Globus pallidus (tissue), 1 donor: ENCODE results near the gene MRPL58.
"Not testable (repeated sequence)": the region's sequence is repeated elsewhere in the genome, so short reads cannot be mapped to it uniquely, and the experiment has no call there.

Experiments
- DNase-seq: peaks from one replicate; pipeline ENCODE4 v3.0.0-alpha.2; 2015; ENCODE audit warnings: low spot score

Gene MRPL58

DNA sequence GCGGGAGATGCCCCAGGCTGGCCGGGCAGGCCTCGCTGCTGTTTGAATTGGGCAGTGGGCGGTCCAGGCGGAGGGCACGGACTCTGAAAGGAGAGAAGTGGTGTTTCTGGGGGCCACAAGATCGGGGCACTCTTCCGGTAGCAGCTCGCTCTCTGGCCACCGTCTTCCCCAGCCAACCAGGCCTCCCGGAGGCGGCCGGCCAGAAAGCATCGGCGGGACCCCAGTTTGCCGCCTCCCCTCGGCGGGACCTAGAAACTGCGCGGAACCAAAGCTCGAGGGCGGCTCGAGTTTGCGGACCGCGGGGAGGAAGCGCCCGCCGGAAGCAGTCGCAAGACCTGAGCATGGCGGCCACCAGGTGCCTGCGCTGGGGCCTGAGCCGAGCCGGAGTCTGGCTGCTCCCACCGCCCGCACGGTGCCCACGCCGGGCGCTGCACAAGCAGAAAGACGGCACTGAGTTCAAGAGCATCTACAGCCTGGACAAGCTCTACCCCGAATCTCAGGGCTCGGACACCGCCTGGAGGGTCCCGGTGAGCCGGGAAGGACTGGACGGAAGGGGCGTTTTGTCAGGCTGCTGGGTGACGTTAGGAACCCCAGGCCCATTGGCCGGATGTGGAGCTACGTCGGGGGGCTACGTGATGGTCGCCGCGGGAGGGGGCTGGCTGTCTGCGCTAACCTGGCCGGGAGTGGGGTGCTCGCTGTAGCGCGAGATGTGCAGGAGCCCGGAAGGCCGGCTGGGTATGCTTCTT, at the start of gene MRPL58:
Gene MRPL58, plus strand, starts transcription at position 325 of the 746 bp plus-strand sequence. Its CDS starts 17 bp downstream, at position 342.
- DNase-seq, result peak; percentile 82

DNA sequence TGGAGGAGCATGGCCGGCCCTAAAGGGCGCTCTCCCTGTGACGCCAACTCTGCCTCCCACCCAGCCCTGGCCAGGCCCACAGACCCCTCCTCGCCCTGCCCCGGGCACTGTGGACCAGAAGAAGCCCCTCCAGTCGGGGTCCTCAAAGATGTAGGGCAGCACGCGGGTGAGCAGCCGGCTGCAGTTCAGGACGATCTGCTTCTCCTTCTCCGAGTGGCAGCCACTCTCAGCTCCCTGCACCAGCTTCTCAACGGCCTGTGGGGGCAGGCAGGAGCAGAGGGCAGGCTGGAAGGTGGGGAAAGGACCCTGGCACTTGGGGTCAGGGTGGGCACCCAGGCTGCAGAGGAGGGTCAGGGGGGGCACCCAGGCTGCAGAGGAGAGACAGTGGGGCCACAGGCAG, 48.8 kb upstream of the MRPL58 start:
- DNase-seq, result no peak

DNA sequence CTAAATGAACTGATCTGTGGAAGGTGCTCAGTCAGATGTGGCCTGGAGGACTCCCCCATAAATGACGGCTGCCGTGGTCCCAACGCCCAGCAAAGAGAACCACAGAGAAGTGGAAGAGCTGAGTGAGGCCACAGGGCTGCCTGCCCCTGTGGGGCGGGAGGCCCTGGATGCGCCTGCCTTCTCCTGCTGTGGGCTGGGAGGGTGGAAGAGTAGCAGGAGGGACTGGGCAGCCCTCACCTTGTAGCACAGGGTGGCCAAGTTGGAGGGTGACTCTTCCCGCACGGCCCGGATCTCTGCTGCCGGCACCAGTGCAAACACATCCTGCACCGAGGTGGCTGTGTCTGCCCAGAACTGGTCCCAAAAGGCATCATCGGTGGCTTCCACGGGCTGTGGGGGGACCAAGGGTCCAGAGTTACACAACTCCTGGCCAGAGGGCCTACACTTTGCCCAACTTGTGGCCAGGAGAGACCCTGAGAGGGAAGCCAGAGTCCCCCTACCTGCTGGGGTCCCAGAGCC, 48.2 kb upstream of the MRPL58 start:
- DNase-seq, result no peak

DNA sequence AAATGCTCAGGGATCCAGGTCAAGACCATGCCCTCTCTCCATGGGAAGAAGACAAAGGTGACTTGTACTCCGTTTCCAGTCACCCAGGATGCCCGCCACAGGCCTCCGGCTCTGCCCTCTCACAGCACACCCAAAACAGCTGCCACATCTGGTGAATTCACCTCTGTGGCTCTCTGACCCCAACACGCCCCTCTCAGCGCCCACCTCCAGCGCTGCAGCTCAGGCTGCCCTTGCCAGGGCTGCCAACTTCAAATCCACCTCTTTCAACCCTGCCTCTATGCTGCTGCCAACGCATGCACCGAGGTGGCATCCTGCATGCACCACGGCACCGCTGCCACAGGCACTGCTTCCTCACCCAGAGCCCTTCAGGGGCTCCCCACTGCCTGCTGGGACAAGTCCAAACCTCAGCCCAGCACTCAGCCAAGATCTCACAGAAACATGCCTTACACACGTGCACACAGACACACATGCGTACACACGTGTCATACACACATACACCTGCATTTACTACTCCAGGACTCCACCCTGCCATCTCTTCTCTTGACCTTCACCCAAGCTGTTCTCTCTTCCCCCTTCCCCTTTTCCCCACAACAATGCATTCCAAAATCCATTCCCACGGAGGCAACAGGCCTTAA, 47.4 kb upstream of the MRPL58 start:
- DNase-seq, result no peak

DNA sequence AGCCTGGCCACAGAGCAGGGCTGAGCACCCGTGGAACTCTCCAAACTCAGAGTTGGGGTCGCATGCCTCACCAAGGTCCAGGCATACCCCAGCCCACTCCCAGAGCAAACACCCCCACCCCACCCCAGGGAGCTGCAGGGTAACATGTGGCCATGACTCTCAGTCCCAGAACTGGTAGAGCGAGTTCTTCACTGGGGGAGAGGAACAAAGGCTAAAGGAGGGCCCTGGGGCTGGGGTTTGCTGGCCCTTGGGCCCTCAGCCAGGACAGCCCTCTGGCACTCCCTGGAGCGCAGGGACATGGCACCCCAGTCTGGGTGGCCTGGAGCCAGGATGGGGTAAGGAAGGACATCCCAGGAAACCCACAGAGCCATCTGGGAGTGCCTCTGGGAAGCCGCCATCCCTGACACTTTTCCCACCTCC, 44.1 kb upstream of the MRPL58 start:
- DNase-seq, result no peak

DNA sequence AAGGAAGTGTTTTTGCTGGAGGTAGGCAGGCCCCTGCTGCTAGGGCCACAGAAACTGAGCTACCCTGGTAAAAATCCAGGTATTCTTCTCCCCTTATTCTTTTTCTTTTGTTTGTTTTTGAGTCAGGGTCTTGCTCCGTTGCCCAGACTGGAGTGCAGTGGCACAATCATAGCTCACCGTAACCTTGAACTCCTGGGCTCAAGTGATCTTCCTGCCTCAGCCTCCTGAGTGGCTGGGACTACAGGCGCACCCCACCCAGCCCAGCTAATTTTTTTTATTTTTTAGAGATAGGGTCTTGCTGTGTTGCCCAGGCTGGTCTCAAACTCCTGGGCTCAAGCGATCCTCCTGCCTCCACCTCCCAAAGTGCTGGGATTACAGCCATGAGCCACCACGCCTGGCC, 43.0 kb upstream of the MRPL58 start:
- DNase-seq, result not testable (repeated sequence)

DNA sequence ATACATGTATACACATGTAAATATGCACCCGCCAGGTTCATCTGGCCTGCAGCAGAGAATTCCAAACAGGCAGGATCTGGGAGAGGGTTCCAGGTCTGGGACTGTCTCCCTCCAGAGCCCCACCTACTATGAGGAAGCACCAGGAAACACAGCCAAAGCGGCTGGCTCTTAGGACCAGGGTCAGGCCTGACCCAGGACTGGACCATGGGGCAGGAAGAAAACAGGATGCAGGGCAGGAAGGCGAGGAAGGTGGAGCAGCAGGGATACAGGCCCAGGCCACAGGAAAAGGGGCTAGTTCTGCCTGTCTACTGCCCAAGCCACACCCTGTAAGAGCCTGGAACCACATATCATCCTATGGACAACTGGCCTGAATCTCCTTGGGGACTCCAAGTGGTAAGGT, 42.1 kb upstream of the MRPL58 start:
- DNase-seq, result no peak

DNA sequence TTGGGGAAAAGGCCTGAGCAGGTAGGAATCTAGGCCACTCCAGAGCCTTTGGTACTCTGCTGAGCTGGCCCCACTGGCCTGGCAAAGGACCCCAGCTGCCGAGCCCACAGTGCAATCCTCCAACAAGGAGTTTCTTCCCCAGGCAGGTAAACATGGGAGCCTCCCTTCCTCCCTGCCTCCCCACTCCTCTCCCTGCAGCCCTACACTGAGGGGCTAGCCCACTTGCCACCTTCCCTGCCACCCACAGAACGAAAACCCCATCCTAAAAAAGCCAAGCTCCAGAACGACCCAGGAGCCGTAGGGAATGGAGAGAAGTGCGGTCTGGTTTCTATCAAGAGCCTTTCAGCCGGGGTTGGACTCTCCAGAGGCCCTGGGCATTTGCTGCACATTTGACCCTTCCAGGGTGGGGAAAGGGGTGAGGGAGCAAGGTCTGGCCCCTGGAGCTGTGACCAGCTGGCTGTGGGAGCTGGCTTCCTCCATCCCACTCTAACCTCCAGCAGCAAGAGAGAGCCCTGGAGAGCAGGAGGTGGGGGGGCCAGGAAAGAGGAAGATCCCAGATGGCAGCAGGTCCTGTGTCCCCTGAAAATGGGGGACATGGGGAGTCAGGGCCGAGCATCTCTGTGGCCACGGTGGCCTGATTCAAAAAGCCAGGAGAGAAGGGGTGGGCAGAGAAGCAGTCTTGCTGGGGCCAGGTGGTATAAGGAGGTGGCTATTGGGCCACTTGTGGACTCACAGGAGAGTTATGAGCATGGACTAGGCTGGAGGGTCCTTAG, 41.2 kb upstream of the MRPL58 start:
- DNase-seq, result no peak

DNA sequence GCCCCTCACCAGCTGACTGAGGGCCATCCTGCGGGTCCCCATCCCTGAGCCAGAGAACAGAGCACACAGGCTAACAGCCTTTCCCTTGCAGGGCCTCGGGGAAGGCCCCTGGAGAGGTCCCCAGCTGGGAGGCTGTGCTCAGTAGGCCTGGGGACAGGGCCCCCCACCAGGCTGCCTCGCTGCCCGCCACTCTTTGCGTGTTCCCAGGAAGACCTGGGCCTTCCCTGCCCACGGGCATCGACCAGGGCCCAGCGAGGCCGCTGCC, 40.7 kb upstream of the MRPL58 start:
- DNase-seq, result no peak

DNA sequence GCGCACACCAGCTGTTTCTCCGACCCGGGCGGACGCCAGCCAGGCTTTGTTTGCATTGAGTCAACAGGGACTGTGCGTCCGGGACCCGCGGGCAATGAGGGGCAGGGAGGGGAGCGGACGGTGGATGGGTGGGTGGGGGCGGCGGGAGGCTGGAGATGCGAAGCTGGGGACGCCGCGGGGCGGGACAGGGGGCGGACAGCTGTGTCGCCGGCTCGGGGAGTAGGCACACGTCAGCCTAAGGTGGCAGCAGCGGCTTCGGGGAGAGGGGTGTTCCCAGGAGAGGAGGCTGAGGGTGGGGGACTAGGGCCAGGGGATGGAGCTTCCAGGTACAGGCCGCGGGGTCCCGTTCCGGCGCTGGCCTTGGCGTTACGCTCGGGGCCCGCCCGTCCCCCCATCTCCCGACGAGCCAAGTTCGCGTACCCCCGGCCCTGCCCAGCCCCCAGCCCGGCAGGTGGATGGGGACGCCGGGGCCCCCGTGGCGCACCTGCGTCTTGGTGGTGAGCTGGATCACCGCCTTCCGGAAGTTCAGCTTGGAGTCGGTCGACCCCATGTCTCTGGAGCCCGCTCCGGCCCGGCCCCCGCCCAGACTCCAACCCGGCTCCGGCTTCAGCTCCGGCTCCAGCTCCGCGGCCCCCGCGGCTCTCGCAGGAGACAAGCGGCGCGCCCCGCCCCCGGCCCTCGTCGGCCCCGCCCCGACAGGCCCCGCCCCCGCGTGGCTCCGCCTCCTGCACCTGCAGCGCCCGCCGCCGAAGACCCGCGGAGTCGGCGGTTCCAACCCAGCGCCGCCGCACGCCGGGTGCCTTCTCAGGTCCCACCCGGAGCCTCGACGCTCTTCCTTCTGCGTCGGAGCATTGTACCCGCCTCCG, 40.1 kb upstream of the MRPL58 start, which contains the start of gene HID1:
Gene HID1, minus strand, starts transcription at position 653 of the 866 bp plus-strand sequence. Its CDS starts 103 bp downstream, at position 550.
- peak; percentile 84 for DNase-seq

DNA sequence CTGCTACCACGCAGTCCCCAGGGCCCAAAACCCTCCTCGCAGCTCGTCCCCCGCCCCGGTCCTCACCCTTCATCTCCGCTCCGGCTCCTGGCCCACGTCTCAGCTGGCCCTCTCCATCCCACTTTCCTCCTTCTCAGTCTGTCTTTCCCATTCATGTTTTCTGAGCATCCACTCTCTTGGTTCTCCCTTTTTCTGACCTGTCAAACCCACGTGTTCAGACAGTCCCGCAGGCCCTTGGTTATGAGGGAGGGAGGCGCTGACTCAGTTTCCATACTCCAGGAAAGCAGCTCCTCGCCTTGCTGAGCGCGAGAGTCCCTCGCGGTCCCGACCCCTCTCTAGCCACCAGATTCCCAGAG, 39.5 kb upstream of the MRPL58 start:
- no peak for DNase-seq

DNA sequence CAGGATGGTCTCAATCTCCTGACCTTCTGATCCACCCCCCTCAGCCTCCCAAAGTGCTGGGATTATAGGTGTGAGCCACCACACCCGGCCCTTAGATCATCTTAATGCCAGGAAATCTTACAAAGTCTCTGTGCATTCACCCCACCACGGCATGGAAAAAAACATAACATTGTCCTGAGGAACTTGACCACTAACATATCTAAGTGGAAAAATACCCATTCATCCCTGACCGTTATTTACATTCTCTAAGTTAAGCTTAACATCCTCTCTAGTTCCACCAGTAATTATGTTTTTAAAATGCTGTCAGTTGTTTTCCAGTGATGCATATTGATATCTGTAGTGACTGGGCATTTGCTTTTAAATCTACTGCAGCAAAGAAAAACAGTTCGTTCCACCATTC, 36.5 kb upstream of the MRPL58 start:
- no peak for DNase-seq

DNA sequence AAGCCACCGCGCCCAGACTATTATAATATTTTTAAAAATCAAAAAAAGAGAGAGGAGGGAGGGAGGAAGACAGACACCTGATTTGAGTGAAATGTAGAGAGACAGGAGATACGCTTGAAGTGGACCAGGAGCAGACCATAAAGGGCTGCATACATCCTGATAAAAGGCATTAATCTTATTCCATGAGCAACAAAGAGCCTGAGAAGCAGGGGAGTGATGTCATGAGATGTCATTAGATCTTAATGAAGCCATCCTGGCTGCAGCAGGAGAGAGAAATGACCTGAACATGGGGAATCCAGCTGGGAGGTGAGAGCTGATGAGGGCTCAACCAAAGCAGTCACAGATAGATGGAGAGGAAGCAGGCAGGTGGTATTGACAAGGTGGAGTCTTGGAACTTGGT, 34.7 kb upstream of the MRPL58 start:
- no peak for DNase-seq

DNA sequence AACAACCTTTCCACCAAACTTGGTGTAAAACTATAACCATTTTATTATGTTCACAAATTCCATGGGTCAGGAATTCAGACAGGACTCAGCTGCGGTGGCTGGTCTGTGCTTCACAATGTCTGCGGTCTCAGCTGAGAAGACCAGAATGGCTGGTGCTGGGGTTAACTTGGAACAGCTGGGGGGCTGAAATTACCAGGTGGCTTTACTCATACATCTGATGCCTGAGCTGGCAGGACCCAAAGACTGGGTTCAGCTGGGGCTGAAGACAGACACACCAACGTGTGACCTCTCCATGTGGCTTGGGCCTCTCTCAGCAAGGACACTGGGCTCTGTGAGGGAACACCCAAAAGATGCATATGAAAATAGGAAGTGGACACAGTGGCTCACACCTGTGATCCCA, 34.2 kb upstream of the MRPL58 start:
- no peak for DNase-seq

DNA sequence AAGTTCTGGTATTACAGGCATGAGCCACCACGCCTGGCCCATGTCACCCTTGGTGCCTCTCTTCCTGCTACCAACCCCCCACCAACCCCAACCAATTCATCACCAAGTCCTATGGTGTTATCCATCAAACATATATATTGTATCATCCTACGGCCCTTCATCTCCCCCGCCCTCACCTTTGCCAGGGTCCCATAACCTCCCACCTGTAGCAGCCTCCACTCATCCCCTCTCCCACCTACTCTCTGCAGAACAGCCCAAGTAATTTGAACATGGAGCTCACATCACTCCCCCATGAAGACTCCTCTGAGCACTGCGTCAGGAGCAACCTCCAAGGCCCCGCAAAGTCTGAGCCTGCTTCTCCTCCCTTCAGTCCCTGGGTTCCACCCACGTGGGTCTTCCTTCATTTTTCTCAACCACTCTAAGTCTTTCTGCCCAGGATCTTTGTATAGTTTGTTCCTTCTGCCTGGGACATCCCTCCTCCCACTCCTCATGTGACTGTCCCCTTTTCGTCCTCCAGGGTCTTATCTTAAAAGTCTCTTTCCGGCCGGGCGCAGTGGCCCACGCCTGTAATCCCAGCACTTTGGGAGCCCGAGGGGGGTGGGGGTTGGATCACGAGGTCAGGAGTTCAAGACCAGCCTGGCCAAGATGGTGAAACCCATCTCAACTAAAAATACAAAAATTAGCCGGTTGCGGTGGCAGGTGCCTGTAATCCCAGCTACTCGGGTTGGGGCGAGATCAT, 32.9 kb upstream of the MRPL58 start:
- DNase-seq, result no peak

DNA sequence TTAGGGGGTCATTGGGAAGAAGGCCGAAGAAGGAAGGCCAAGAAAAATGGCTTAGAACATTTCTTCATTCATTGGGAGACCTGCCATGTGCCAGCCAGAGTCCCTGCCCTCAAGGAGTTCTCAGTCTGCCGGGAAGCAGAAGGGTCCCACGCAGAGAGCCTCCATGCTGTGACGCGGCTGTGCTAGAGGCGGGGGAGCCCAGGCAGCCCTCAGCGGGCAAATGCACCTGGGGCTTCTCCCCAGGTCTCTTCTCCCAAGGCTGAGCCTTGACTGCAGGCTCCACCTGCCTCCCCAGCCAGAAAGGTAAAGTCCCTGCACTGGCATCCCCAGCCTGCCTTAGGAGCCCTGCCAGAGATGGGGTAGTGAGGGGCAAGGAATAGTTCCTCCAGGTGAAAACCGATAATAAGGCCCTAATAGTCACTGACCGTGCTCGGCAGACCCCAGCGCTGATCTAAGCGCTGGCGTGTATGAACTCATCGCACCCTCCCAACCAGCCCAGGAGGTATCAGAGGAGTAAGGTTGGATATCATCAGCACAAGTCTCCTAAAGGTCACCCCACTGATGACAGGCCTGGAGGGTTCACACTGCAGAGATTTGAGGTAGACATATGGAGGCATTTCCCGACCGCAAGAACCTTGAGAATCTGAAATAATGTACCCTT, 31.0 kb upstream of the MRPL58 start:
- DNase-seq, result no peak

DNA sequence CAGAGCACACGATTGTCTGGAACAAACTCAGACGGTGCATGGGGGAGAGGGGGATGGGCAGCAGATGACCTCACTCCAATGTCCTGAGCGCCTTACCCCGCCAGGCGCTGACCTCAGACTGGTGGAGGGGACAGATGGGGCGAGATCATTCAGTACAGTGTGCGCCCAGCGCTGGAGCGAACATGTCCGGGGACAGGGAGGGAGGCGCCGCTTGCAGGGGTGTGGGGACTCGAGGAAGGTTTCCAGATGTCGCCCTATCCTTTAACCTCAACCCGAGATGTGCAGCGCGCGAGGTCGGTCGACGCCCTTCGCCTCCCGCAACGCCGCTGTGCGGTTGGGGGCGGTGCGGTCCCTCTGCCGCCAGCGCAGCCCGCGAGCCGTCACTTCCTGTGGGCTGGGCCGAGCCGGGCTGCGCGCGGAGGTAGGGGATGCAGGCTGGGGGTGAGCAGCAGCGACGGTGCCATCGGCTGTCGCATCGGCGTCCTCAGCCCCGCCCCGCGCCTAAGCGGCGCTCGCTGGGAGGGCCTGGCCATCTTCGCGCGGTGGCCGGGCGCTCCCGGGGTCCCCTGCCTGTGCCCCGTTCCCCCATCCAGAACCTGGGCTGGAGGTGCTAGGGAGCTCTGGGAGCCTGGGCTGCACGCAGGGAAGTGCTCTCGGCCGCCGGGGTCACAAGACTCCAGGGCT, 30.3 kb upstream of the MRPL58 start:
- peak; percentile 92 for DNase-seq

DNA sequence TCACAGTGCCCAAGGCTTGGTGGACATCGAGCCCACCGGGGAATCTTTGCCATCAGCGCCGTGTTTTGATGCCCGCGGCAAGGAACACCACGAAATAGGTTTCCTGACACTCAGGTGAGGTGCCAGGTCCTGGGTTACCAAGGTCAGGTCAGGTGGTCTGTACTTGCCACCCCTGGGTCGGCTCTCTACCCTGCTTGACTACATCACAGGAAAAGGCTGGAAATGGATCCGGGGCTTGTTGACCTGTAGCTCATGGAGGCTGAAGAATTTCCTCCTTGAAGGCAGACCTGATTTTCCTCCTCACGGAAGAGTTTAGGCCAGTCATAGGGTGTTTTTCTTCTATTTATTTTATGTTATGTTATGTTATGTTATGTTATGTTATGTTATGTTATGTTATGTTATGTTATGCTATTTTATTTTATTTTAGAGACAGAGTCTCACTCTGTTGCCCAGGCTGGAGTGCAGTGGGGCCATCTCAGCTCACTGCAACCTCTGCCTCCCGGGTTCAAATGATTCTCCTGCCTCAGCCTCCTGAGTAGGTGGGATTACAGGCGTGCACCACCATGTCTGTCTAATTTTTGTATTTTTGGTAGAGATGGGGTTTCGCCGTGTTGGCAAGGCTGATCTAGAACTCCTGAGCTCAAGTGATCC, 29.7 kb upstream of the MRPL58 start:
- peak; percentile 47 for DNase-seq

DNA sequence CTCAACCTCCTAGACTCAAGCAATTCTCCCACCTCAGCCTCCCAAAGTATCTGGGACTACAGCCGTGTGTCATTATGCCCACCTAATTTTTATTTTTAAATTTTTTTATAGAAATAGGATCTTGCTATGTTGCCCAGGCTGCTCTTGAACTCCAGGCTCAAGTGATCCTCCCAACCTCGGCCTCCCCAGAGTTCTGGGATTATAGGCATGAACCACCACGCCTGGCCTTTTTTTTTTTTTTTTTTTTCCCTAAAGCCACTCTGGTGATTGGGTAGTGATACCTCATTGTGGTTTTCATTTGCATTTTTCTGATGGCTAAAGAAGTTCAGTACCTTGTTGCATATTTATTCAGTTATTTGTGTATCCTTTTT, 26.3 kb upstream of the MRPL58 start:
- no peak for DNase-seq

DNA sequence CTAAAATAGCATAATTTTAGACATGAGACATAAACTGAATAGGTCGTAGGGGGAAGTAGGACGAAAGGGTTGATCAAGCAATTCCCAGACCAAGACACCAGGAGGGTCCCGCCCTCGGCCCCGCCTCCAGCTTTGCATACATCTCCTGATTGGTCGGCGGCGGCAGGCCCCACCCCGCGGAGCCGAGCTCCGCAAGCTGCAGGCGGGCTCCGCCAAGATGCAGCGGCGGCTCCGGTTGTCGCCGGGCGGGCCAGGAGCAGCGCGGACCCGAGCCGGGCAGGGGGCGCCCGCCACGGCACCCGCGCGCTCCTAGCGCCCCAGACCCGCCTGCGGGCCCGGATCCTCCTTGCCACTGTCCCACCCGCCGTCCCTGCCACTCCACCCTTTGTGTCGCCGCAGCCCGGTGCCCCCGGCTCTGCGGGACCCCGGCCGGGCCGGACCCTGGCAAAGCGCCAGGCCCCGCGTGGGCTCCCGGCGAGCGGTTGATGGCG, 25.0 kb upstream of the MRPL58 start, which contains the start of gene CDR2L:
Gene CDR2L, plus strand, starts transcription at position 215 of the 491 bp plus-strand sequence. CDS start 412 bp downstream, outside the sequence.
- DNase-seq, result peak; percentile 97
